ENCODE data around the gene ADGRD2. TPM values are rescaled to one million over a fixed set of nuclear protein-coding genes. Genes with fewer than 3 reads are reported as not detected.

The ADGRD2 gene
- total RNA-seq, 2 experiments from 2014 or later = not detected

DNA sequence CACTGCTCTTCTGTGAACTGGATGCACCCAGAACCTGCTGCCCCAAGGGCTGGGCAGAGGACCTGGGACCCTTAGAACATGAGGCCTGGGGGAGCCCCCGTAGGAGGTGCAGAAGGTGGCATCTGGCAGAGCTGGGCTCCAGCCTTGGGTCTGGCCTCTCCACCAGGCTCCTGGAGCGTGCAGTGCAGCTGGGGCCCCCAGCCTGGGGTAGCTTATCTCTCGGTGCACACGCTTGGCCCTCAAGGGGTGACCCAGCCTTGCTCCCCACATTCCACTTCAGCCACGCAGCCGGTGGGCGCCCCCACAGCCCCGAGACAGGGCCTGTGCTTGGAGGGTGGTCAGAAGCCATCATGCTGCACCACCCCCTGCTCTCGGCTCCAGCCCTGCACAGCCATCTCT lies 62.6 kb downstream of the ADGRD2 start:
- POLR2A ChIA-PET = no interaction called here
- no peaks in the 10 kb centered on the region for H3K36me3 Mint-ChIP-seq (ENCODE audit: low read depth)
- no peaks in the 10 kb centered on the region for H3K9me3 Mint-ChIP-seq (ENCODE audit: insufficient read depth)
- H3K4me3 Mint-ChIP-seq = no peak overlapping the region
- peaks cover 7% of the 10 kb centered on the region for H3K4me1 Mint-ChIP-seq (ENCODE audit: low read depth)
- CTCF ChIA-PET = no interaction called here
- no peak for DNase-seq
- H3K27me3 Mint-ChIP-seq (ENCODE audit: low read depth) = peaks cover 5% of the 10 kb centered on the region
- ATAC-seq = no peak
- no peak overlapping the region for H3K27ac Mint-ChIP-seq

DNA sequence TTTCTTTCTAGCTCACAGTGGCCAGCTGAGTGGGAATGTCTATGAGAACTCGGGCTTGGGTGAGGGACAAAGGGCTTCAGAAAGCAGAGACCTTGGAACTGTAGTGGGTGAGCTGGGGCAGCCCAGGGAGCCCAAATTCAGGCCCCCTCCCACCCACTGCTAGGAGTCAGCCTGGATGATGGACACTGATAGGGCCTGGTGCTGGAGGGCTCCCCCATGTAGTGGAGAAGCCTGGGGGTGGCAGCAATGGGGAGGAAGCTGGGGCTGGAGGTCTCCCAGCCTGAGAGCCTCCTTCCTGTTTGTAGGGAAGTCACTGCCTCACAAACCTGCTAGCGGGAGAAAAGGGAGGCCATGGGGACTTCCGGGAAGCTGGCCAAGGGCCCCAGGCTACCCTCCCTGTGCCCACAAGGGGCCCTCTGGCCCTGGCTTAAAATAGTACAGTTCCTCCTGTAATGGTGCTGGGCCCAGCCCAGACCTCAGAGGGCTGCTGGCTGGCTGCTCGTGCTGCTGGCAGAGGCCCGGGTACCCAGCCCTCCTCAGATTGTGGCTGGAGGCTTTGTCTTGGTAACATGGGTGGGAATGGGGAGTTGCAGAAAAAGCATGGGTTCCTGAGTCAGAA lies 63.2 kb downstream of the ADGRD2 start:
- H3K9me3 Mint-ChIP-seq (ENCODE audit: insufficient read depth) = no peaks in the 10 kb centered on the region
- peaks cover 5% of the 10 kb centered on the region for H3K27me3 Mint-ChIP-seq (ENCODE audit: low read depth)
- CTCF ChIA-PET = no interaction called here
- POLR2A ChIA-PET = no interaction called here
- peaks cover 7% of the 10 kb centered on the region for H3K4me1 Mint-ChIP-seq (ENCODE audit: low read depth)
- H3K27ac Mint-ChIP-seq = no peak overlapping the region
- H3K4me3 Mint-ChIP-seq = no peak overlapping the region
- ATAC-seq (no peak), DNase-seq (no peak)
- H3K36me3 Mint-ChIP-seq (ENCODE audit: low read depth) = no peaks in the 10 kb centered on the region

DNA sequence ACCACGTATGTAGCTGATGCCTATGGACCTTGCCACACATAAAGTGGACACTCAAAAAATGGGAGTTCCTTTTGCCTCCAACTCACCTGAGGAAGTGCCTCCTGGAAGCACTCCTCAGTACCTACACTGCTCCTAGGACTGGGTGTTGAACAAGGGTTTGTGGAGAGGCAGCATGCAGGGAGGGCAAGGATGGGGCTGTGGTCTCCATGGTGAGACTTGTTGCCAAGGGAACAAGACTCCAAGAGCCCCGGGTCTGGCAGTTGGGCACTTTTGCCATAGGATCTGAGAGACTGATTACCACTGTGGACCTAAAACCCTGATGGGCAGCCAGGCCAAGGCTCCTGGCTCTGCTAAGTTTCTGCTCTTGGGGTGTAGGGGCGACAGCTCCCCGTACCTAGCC lies 63.9 kb downstream of the ADGRD2 start:
- H3K36me3 Mint-ChIP-seq (ENCODE audit: low read depth) = no peaks in the 10 kb centered on the region
- no peaks in the 10 kb centered on the region for H3K9me3 Mint-ChIP-seq (ENCODE audit: insufficient read depth)
- no peak overlapping the region for H3K27ac Mint-ChIP-seq
- ChIA-PET CTCF (no interaction called here), POLR2A (no interaction called here)
- ATAC-seq (no peak), DNase-seq (no peak)
- no peak overlapping the region for H3K4me3 Mint-ChIP-seq
- peaks cover 7% of the 10 kb centered on the region for H3K4me1 Mint-ChIP-seq (ENCODE audit: low read depth)
- H3K27me3 Mint-ChIP-seq (ENCODE audit: low read depth) = peaks cover 5% of the 10 kb centered on the region

DNA sequence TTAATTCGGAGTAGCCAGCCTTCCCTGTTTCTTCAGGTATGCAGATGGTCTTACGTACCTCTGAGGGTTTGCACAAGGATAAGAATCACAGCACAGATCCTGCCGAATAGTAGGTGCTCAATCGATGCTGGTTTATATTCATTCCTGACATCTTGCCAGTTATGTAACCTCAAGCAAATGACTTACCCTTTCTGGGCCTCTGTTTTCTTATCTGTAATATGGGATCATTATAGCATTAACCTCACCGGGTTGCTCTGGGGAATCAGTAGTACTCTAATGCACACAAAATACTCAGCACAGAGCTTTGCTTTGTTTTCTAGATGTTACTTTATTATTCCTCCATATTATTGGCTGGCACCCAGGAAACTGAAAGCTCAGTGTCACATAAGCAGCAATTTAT lies 64.6 kb downstream of the ADGRD2 start:
- ChIA-PET CTCF (interaction anchor here (0.5 to 0.9 kb wide), 3 partner anchors 22 to 102 kb away, joined by 3 to 4 read pairs (median 3); no protein-coding TSS in a partner anchor), POLR2A (no interaction called here)
- Mint-ChIP-seq H3K27me3 (ENCODE audit: low read depth) (peaks cover 5% of the 10 kb centered on the region), H3K4me3 (no peak overlapping the region), H3K4me1 (ENCODE audit: low read depth) (peaks cover 7% of the 10 kb centered on the region), H3K9me3 (ENCODE audit: insufficient read depth) (no peaks in the 10 kb centered on the region), H3K36me3 (ENCODE audit: low read depth) (no peaks in the 10 kb centered on the region), H3K27ac (no peak overlapping the region)
- DNase-seq = no peak
- no peak for ATAC-seq

DNA sequence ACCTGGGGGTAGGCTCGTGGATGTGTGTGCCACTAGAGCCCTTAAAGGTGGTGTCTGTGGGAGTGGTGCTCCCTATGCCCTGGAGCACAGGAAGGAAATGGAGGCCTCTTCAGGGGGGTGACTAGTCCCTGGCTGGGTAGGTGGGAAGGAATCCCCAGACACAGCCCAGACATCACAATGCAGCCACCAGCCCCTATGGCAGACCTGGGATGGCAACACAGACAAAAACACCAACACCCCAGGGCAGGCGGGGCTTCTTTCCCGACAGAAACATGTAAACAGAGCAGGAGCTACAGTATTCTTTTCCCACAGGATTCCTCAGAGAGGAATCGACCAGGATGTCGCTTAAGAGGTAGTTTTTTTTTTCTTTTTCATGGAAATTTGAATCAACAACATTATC lies 67.3 kb downstream of the ADGRD2 start:
- no peak overlapping the region for H3K27ac Mint-ChIP-seq
- CTCF ChIA-PET = no interaction called here
- DNase-seq (no peak), ATAC-seq (no peak)
- H3K36me3 Mint-ChIP-seq (ENCODE audit: low read depth) = no peaks in the 10 kb centered on the region
- POLR2A ChIA-PET = no interaction called here
- peaks cover 4% of the 10 kb centered on the region for H3K4me1 Mint-ChIP-seq (ENCODE audit: low read depth)
- H3K9me3 Mint-ChIP-seq (ENCODE audit: insufficient read depth) = no peaks in the 10 kb centered on the region
- H3K4me3 Mint-ChIP-seq = no peak overlapping the region
- peaks cover 8% of the 10 kb centered on the region for H3K27me3 Mint-ChIP-seq (ENCODE audit: low read depth)

DNA sequence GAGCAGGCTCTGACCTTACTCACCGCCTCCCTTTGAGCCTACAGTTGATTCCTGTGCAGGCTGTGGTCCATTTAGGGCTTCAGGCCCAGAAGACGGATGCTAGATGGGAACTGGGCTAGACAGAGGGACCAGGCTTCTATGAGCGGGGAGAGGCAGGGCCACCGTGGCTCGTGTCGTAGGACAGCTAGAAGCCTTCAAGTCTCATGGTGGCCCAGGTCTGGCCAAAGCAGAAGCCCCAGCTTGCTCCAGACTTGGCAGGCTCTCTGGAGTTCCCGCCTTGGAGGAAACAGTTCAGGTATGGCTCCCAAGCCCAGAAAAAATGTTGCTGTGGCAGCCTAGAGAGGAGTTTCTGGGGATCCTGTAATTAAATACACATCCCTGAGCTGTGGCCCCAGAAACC lies 67.9 kb downstream of the ADGRD2 start:
- no peaks in the 10 kb centered on the region for H3K9me3 Mint-ChIP-seq (ENCODE audit: insufficient read depth)
- H3K27ac Mint-ChIP-seq = no peak overlapping the region
- no peaks in the 10 kb centered on the region for H3K36me3 Mint-ChIP-seq (ENCODE audit: low read depth)
- ATAC-seq = no peak
- ChIA-PET CTCF (no interaction called here), POLR2A (no interaction called here)
- H3K4me1 Mint-ChIP-seq (ENCODE audit: low read depth) = peaks cover 4% of the 10 kb centered on the region
- DNase-seq = no peak
- H3K4me3 Mint-ChIP-seq = no peak overlapping the region
- H3K27me3 Mint-ChIP-seq (ENCODE audit: low read depth) = peaks cover 8% of the 10 kb centered on the region

DNA sequence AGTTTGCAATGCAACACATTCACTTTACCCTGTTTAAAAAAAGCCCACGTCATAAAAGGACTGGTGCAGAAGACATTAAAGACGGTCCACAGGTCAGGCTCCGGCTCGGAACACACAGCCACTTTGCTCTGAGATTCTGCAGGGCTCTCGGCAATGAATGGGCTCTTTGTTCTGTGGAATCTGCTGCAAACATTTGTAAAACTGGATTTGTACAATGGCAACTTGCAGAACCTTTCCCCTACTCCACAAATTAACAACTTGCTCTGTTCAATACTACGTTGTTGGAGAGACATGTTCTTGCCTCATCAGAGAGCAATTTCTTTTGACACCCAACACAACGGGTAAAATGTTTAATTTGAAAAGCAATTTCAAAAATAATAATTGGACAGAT lies 70.0 kb downstream of the ADGRD2 start:
- ChIA-PET CTCF (no interaction called here), POLR2A (no interaction called here)
- Mint-ChIP-seq H3K27ac (no peak overlapping the region), H3K27me3 (ENCODE audit: low read depth) (peaks cover 12% of the 10 kb centered on the region), H3K4me3 (no peak overlapping the region), H3K4me1 (ENCODE audit: low read depth) (no peaks in the 10 kb centered on the region), H3K36me3 (ENCODE audit: low read depth) (no peaks in the 10 kb centered on the region), H3K9me3 (ENCODE audit: insufficient read depth) (no peaks in the 10 kb centered on the region)
- DNase-seq (no peak), ATAC-seq (no peak)

DNA sequence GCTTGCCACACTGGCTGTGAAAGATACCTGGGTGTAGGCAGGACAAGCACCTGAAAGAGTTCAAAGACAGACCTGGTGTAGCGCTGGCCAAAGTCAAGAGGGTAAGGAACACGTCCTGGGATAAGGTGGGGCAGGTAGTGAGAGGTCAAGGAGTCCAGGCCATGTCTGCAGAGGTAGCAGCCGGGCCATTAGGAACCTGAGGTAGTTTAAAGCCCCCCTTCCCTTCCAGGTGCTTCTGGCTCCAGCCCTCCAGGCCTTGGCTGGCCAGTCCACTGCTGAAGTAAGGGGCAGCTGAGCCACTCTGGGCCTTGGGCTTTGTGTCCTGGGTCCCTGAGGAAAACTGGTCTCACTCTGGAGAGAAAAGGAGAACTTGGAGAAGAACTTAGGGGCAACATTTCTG lies 70.9 kb downstream of the ADGRD2 start:
- Mint-ChIP-seq H3K4me3 (no peak overlapping the region), H3K27ac (no peak overlapping the region), H3K27me3 (ENCODE audit: low read depth) (peaks cover 12% of the 10 kb centered on the region), H3K36me3 (ENCODE audit: low read depth) (no peaks in the 10 kb centered on the region), H3K9me3 (ENCODE audit: insufficient read depth) (no peaks in the 10 kb centered on the region), H3K4me1 (ENCODE audit: low read depth) (no peaks in the 10 kb centered on the region)
- POLR2A ChIA-PET = no interaction called here
- DNase-seq = no peak
- CTCF ChIA-PET = no interaction called here
- no peak for ATAC-seq

DNA sequence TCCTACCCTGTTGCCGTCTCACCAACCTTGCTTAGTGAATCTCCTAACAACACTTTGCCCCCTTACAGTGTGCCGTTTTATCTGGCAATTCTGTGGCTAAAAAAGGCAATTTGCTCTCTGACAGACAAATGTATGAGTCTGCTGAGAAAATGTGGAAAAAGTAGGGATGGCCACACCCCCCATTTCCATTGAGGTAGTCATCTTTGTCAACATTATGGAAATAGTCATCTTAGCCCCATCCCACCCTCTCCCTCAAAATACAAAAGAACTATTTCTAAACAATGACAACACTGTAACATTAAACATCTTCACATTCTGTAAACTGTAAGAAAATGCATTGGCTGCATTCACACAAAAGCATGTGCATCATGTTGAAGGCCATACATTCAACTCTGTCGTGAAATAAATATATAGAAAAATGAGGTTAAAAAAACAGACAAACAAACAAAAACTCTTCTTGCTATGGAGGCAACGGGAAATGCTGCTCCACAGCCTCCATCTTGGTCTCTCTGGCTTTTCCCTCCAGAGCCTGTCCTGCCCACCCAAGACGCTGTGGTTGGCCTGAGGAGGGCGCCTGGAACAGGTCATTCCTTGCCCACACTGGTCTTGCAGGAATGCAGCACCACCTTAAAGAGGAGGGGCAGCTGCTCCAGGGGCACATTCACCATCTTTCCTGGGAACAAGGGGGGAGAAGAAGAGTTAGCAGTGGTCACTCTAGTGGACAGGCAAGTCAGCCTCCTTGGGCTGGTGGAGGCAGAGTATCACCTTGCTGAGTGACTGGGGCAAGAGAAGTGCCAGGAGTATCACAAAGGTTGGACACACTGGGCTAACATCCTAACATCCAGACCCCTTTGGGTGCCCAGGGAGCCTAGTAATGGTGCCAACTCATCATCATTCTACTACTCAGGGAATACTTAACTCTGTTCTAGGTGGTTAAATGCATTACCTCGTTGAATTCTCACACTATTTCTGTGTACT lies 72.2 kb downstream of the ADGRD2 start:
- H3K9me3 Mint-ChIP-seq (ENCODE audit: insufficient read depth) = no peaks in the 10 kb centered on the region
- H3K27ac Mint-ChIP-seq = no peak overlapping the region
- DNase-seq (no peak), ATAC-seq (no peak)
- H3K27me3 Mint-ChIP-seq (ENCODE audit: low read depth) = peaks cover 7% of the 10 kb centered on the region
- no peak overlapping the region for H3K4me3 Mint-ChIP-seq
- ChIA-PET POLR2A (no interaction called here), CTCF (interaction anchor here (1.2 to 1.9 kb wide), 3 partner anchors 15 to 95 kb away, joined by 3 to 15 read pairs (median 3); no protein-coding TSS in a partner anchor)
- H3K36me3 Mint-ChIP-seq (ENCODE audit: low read depth) = no peaks in the 10 kb centered on the region
- H3K4me1 Mint-ChIP-seq (ENCODE audit: low read depth) = no peaks in the 10 kb centered on the region

DNA sequence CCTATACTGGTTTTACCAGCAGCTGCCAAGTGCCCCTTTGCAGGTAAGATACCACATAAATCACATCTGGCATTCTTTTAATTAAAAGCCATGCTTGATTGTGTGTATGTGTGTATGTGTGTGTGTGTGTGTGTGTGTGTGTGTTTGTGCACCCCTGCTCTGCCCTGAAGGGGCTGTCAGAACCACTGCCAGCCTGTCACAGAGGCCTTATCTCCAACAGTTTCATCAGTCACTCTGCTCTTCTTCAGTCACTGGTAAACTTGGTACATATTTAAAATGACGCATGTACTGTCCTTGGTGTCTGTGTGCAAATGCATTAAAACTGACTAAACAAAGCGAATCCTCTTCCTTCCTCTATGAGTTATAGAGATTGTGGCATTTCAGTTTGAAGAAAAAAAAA lies 75.9 kb downstream of the ADGRD2 start:
- Mint-ChIP-seq H3K27me3 (ENCODE audit: low read depth) (peaks cover 11% of the 10 kb centered on the region), H3K36me3 (ENCODE audit: low read depth) (no peaks in the 10 kb centered on the region), H3K4me1 (ENCODE audit: low read depth) (no peaks in the 10 kb centered on the region), H3K9me3 (ENCODE audit: insufficient read depth) (no peaks in the 10 kb centered on the region), H3K4me3 (no peak overlapping the region), H3K27ac (no peak overlapping the region)
- DNase-seq (no peak), ATAC-seq (no peak)
- POLR2A ChIA-PET = no interaction called here
- CTCF ChIA-PET = no interaction called here

DNA sequence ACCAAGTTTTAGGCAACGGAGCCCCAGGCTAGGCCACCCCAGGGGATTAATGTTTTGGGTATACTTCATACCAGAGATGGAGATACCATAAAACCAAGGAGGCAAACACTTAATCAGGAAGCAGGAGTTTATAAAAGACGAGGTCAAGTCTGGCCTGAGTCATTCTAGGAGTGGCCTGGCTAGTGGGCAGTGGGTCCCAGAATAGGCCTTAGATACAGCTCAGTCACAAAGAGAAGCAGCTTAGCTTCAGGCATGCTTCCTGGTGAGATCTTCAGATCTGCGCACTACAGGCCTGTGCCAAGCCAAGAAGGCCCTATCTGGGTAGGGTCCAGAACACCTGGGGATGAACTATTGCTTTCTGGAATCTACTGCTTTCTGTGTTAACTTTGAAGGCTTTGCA lies 77.5 kb downstream of the ADGRD2 start:
- no peak for ATAC-seq
- Mint-ChIP-seq H3K27me3 (ENCODE audit: low read depth) (peaks cover 18% of the 10 kb centered on the region), H3K9me3 (ENCODE audit: insufficient read depth) (no peaks in the 10 kb centered on the region), H3K27ac (no peak overlapping the region), H3K4me1 (ENCODE audit: low read depth) (no peaks in the 10 kb centered on the region), H3K36me3 (ENCODE audit: low read depth) (no peaks in the 10 kb centered on the region), H3K4me3 (no peak overlapping the region)
- ChIA-PET CTCF (interaction anchor here (1.1 kb wide), 1 partner anchor 9 kb away, joined by 8 read pairs; no protein-coding TSS in a partner anchor), POLR2A (no interaction called here)
- no peak for DNase-seq

Data from activated CD8-positive, alpha-beta T cell treated with anti-CD3 and anti-CD28 coated beads, Interleukin-2, amount 10 ng/mL, durations not matched to agents 7 days and 5 days (primary cell).